Uterus (tissue), 4 donors: ENCODE data around the gene RPL3. TPM values are rescaled to one million over a fixed set of nuclear protein-coding genes. Genes with fewer than 3 reads are reported as not detected.

Experiments used
- DNase-seq, 2 donors: peaks; one replicate each; pipeline ENCODE4 v3.0.0-alpha.2; 2019 to 2020
- H3K27ac ChIP-seq, 2 donors: fragments of 200-600 bp; sonication (generic); 1 replicate in 1 of 2; 2 replicates in 1 of 2; pipeline ENCODE4 v1.5.1; 2016 to 2018
- H3K27me3 ChIP-seq, 2 donors: fragments of 200-600 bp; sonication (generic); one replicate each; pipeline ENCODE4 v1.5.1; 2018 to 2019; ENCODE audit warnings: control low read depth in 1 of 2
- H3K36me3 ChIP-seq, 2 donors: fragments of 200-600 bp; sonication (generic); one replicate each; pipeline ENCODE4 v1.5.1; 2019; ENCODE audit warnings: control low read depth in 1 of 2
- H3K4me1 ChIP-seq, 2 donors: fragments of 200-600 bp; sonication (generic); one replicate each; pipeline ENCODE4 v1.5.1; 2018 to 2019; ENCODE audit warnings: control low read depth in 1 of 2
- H3K4me3 ChIP-seq, 2 donors: fragments of 200-600 bp; sonication (generic); 1 replicate in 1 of 2; 2 replicates in 1 of 2; pipeline ENCODE4 v1.5.1; 2018 to 2019; ENCODE audit warnings: mild to moderate bottlenecking in 1 of 2
- H3K9me3 ChIP-seq, 2 donors: fragments of 200-600 bp; sonication (generic); one replicate each; pipeline ENCODE4 v1.5.1; 2019; ENCODE audit warnings: control low read depth in 1 of 2
- POLR2A ChIP-seq, 2 donors: fragments of 450-650 bp; IDR thresholded peaks; one replicate each; pipeline ENCODE4 v1.6.1; 2016; ENCODE audit warnings: antibody characterized with exemption in 2 of 2, mild to moderate bottlenecking in 1 of 2, moderate library complexity in 1 of 2
- intact Hi-C: fragments of 100-400 bp; cut with DNase I; formaldehyde crosslinking; loops from one replicate; pipeline ENCODE4 v1.15.1; 2023; ENCODE audit warnings: low total_unique reads
- total RNA-seq, 4 donors: library from RNA; depleted of rRNA in 3 of 4; stranded (reverse); fragments of >200 nt in 3 of 4; gene quantifications; one replicate each; pipeline versions ENCODE4 v1.1.0 to v1.2.4, GENCODE V29; 2014 to 2023
- TF ChIP-seq, protein P1 (sequence below), 4 experiments: fragments of 200-600 bp in 2 of 4; fragments of 450-650 bp in 2 of 4; sonication (generic) in 2 of 4; IDR thresholded peaks; one replicate each; pipeline ENCODE4 v1.5.1; 2016 to 2019; ENCODE audit warnings: antibody characterized with exemption in 4 of 4, mild to moderate bottlenecking in 2 of 4, moderate library complexity in 1 of 4
- donor health status: DM: yes; HTN: yes; CAD: no.

RPL3 gene
- total RNA-seq: 1,000 to 10,000 TPM; 1,498 to 2,840 (median 2,333) TPM

DNA sequence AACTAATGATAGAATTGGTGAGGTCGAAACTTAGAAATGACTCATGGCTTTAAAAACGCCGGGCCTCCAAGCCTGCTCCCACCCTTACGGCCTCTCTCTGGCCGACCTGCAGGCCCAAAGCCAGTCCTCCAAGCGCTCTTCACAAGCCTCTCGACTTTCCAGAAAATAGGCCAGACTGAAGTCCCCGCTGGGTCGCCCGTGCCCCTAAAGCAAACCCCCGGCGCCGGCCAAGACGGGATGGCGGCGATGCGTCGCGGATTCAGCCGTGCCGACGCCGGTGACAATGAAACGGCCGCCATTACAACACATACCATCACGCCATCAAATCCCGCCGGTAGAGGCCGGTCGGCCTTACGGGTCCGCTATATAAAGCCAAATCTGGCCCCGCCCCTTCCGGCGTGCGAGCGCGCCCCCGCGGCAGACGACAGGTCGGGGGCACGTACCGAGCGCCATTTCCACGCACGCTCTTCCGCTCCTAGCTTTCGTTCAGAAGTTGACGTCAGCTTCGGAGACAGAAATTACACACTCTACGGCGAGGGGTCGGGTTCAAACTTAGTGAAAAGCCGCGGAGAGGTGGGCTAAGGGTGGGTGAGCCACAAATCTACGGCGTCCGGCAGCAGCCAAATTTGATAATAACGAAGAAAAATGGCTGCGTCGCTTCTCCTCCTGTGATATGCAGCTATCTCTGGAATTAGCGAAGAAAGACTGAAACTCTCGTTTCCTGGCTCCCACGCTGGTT is at the start of gene RPL3:
Gene RPL3 (minus strand): TSS at position 340 of the 739 bp plus-strand sequence. CDS start 26 bp downstream, at position 314.
- Histone ChIP-seq H3K4me3 (peak within 1 kb of the TSS; percentile 60 to 63), H3K9me3 (no peaks in the 10 kb centered on the region), H3K27me3 (no peaks in the 10 kb centered on the region), H3K4me1 (peaks cover 0 to 24% of the 10 kb centered on the region in 2 donors), H3K27ac (peak within 1 kb of the TSS; percentile 94 to 96), H3K36me3 (no peaks in the 10 kb centered on the region)
- intact Hi-C loops: loop anchor here (5.0 kb wide), 1 partner anchor 167 kb away; the partner anchor contains the start of gene CBX7
- TF ChIP-seq, protein P1, sequence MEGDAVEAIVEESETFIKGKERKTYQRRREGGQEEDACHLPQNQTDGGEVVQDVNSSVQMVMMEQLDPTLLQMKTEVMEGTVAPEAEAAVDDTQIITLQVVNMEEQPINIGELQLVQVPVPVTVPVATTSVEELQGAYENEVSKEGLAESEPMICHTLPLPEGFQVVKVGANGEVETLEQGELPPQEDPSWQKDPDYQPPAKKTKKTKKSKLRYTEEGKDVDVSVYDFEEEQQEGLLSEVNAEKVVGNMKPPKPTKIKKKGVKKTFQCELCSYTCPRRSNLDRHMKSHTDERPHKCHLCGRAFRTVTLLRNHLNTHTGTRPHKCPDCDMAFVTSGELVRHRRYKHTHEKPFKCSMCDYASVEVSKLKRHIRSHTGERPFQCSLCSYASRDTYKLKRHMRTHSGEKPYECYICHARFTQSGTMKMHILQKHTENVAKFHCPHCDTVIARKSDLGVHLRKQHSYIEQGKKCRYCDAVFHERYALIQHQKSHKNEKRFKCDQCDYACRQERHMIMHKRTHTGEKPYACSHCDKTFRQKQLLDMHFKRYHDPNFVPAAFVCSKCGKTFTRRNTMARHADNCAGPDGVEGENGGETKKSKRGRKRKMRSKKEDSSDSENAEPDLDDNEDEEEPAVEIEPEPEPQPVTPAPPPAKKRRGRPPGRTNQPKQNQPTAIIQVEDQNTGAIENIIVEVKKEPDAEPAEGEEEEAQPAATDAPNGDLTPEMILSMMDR (IDR thresholded peaks at IDR 0.05): peak; percentile 17 to 33 (median 23)
- peak; percentile 61 to 85 for TF ChIP-seq POLR2A (IDR thresholded peaks at IDR 0.05)
- DNase-seq: peak; percentile 97 to 98

DNA sequence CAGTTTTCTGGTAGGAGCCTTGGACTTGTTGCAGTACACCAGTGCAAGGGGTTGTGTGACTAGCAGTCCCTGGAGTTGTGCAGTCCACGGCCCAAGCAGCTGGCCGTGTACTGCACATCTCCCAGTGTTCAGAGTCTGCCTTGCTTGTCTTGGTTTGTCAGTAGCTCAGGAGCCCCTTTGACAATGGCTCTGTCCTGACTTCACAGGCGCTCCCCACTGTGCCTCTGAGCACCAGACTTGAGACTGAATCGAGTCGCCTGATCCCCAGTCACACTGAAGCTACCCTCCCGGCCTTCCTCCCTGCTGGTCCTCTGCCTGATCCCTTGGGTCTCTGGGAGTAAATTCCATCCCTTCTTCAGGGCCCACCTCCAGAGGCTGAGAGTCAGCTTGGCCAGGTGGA is 49.8 kb upstream of the RPL3 start:
- H3K27me3 ChIP-seq: no peaks in the 10 kb centered on the region
- TF ChIP-seq, protein P1 (IDR thresholded peaks at IDR 0.05): no peak
- no peak for TF ChIP-seq POLR2A (IDR thresholded peaks at IDR 0.05)
- H3K4me1 ChIP-seq: no peaks in the 10 kb centered on the region
- no peak overlapping the region for H3K4me3 ChIP-seq
- intact Hi-C loops: no loop called here
- H3K36me3 ChIP-seq: no peaks in the 10 kb centered on the region
- no peak for DNase-seq
- no peak overlapping the region for H3K27ac ChIP-seq
- no peaks in the 10 kb centered on the region for H3K9me3 ChIP-seq

DNA sequence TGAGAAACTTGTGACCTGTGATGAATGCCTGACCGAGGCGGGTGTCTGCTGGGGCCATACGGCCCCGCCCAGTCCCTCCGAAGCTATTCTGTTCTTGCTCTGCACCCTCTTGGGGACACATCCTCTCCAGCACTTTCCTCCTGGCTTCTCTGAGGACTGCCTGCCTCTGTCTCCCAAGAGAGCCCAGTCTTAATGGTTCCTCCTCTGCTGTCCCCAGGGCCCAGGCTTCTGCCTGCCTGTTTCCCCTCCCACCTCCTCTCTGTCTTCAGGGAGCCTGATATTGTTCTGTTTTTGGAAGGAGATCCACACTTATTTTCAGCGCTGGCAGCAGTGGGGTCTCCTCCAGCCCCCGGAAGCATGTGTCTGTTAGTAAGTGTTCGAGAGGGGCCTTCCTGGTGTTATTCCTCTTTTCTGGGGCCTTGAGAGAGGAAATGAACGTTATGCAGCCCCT is 49.1 kb upstream of the RPL3 start:
- no peak overlapping the region for H3K4me3 ChIP-seq
- H3K27me3 ChIP-seq: no peaks in the 10 kb centered on the region
- H3K36me3 ChIP-seq: no peaks in the 10 kb centered on the region
- H3K4me1 ChIP-seq: peaks cover 0 to 4% of the 10 kb centered on the region in 2 donors
- intact Hi-C loops: no loop called here
- no peak for TF ChIP-seq POLR2A (IDR thresholded peaks at IDR 0.05)
- TF ChIP-seq, protein P1 (IDR thresholded peaks at IDR 0.05): no peak
- H3K9me3 ChIP-seq: no peaks in the 10 kb centered on the region
- H3K27ac ChIP-seq: no peak overlapping the region
- DNase-seq: no peak

DNA sequence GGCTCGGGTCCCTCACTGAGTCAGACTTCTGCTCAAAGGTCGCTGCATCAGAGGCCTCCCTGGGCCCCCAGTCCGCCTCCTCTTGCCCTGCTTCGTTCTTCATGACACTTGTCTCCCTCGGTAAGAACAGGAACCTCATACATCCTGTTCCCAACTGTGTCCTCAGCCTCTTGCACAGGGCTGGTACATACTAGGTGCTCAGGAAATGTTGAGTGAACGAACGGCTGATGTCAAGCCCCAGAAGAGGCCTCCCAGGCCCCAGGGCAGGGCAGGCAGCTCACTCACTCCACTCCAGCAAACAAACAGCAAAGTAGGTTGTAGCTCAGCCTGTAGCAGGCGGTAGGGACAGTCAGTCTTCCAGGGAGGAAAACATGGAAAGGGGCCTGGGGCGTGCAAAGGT is 47.6 kb upstream of the RPL3 start:
- H3K4me3 ChIP-seq: no peak overlapping the region
- no peaks in the 10 kb centered on the region for H3K9me3 ChIP-seq
- H3K27ac ChIP-seq: no peak overlapping the region
- H3K4me1 ChIP-seq: peaks cover 0 to 10% of the 10 kb centered on the region in 2 donors
- intact Hi-C loops: no loop called here
- H3K36me3 ChIP-seq: no peaks in the 10 kb centered on the region
- no peak for DNase-seq
- no peak for TF ChIP-seq POLR2A (IDR thresholded peaks at IDR 0.05)
- TF ChIP-seq, protein P1 (IDR thresholded peaks at IDR 0.05): no peak
- no peaks in the 10 kb centered on the region for H3K27me3 ChIP-seq

DNA sequence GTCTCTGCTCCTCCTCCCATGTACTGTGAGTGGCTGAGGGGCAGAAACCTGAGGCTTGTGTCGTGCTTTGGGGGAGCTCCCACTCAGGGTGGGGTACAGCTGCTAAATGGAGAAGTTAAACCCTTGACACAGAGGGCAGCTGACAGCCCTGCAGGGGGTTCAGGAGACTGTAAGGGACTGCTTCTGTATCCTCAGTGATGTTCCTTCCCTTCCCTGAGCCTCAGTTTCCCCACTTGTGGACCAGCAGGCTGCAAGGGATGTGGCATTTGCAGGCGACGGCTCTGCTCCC is 46.0 kb upstream of the RPL3 start:
- peaks cover 0 to 10% of the 10 kb centered on the region in 2 donors for H3K4me1 ChIP-seq
- no peak for TF ChIP-seq POLR2A (IDR thresholded peaks at IDR 0.05)
- TF ChIP-seq, protein P1 (IDR thresholded peaks at IDR 0.05): no peak
- no peaks in the 10 kb centered on the region for H3K36me3 ChIP-seq
- H3K9me3 ChIP-seq: no peaks in the 10 kb centered on the region
- no peak for DNase-seq
- no peaks in the 10 kb centered on the region for H3K27me3 ChIP-seq
- intact Hi-C loops: no loop called here
- no peak overlapping the region for H3K27ac ChIP-seq
- H3K4me3 ChIP-seq: no peak overlapping the region
